Measurements from ENCODE around the gene TSPAN33. TPM values are rescaled to one million over a fixed set of nuclear protein-coding genes. Genes with fewer than 3 reads are reported as not detected.

Gene TSPAN33
- polyA plus RNA-seq, 1 of the 3 experiments (the other 2 are of a cell fraction), result 6.9 TPM

DNA sequence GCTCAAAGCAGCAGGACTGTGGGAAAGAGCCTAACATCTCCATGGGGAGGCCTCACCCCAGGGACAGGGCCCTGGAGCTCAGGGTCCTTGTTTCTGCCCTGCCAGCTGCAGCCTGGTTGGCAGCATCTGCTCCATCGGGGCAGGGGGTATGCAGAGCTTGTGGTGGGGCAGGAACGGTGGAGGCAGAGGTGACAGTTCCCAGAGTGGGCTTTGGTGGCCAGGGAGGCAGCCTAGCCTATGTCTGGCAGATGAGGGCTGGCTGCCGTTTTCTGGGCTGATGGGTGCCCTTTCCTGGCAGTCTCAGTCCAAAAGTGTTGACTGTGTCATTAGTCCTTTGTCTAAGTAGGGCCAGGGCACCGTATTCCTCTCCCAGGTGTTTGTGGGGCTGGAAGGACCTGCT lies 68.1 kb downstream of the TSPAN33 start:
- Histone ChIP-seq H3F3A (replicated peaks; ENCODE audit: insufficient read depth) (no peaks in the 10 kb centered on the region), H4K20me1 (ENCODE audit: insufficient read depth) (no peaks in the 10 kb centered on the region), H3K27me3 (ENCODE audit: insufficient read depth) (no peaks in the 10 kb centered on the region), H3K27ac (ENCODE audit: low read depth in 2 of 2, low read length in 1 of 2) (no peak overlapping the region), H3K4me3 (ENCODE audit: low read depth in 2 of 2, low read length in 1 of 2) (no peak overlapping the region), H3K4me2 (no peak overlapping the region), H3K9me2 (no peaks in the 10 kb centered on the region), H3K9me3 (no peaks in the 10 kb centered on the region), H2AFZ (ENCODE audit: low read depth) (no peak overlapping the region), H3K79me2 (ENCODE audit: insufficient read depth) (no peaks in the 10 kb centered on the region), H3K36me3 (replicated peaks in 1 of 2; ENCODE audit: control insufficient read depth in 1 of 2, insufficient read depth in 2 of 2, low read length in 1 of 2) (peaks cover 14 to 28% of the 10 kb centered on the region in 2 experiments), H3K9ac (no peak overlapping the region), H3K4me1 (ENCODE audit: control insufficient read depth in 1 of 2, insufficient read depth in 2 of 2, low read depth in 1 of 2, low read length in 1 of 2) (peaks cover 0 to 6% of the 10 kb centered on the region in 2 experiments; a peak in 1 of 4 replicates)
- 91% methylated on average over 4 of the region's 4 CpGs for WGBS (ENCODE audit: low lambda C conversion rate)
- TF ChIP-seq RCOR1 (IDR thresholded peaks at IDR 0.05; ENCODE audit: low read length) (no peak), SIN3A (IDR thresholded peaks at IDR 0.05; ENCODE audit: borderline replicate concordance, low read depth, low read length) (no peak), FOXM1 (IDR thresholded peaks at IDR 0.05; ENCODE audit: low read depth) (no peak), JUND (IDR thresholded peaks at IDR 0.05) (no peak), CHD2 (IDR thresholded peaks at IDR 0.05; ENCODE audit: low read length, partially characterized antibody) (no peak), ELF1 (IDR thresholded peaks at IDR 0.05) (no peak), EP300 (IDR thresholded peaks at IDR 0.05; ENCODE audit: borderline replicate concordance in 1 of 2, low read depth in 1 of 2, low read length in 1 of 2) (no peak)
- TF ChIP-seq, protein P1, sequence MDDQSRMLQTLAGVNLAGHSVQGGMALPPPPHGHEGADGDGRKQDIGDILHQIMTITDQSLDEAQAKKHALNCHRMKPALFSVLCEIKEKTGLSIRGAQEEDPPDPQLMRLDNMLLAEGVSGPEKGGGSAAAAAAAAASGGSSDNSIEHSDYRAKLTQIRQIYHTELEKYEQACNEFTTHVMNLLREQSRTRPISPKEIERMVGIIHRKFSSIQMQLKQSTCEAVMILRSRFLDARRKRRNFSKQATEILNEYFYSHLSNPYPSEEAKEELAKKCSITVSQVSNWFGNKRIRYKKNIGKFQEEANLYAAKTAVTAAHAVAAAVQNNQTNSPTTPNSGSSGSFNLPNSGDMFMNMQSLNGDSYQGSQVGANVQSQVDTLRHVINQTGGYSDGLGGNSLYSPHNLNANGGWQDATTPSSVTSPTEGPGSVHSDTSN (IDR thresholded peaks at IDR 0.05), result no peak
- TF ChIP-seq, protein P2, sequence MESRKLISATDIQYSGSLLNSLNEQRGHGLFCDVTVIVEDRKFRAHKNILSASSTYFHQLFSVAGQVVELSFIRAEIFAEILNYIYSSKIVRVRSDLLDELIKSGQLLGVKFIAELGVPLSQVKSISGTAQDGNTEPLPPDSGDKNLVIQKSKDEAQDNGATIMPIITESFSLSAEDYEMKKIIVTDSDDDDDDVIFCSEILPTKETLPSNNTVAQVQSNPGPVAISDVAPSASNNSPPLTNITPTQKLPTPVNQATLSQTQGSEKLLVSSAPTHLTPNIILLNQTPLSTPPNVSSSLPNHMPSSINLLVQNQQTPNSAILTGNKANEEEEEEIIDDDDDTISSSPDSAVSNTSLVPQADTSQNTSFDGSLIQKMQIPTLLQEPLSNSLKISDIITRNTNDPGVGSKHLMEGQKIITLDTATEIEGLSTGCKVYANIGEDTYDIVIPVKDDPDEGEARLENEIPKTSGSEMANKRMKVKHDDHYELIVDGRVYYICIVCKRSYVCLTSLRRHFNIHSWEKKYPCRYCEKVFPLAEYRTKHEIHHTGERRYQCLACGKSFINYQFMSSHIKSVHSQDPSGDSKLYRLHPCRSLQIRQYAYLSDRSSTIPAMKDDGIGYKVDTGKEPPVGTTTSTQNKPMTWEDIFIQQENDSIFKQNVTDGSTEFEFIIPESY (IDR thresholded peaks at IDR 0.05; ENCODE audit: borderline replicate concordance, low read depth), result no peak
- POLR2A ChIA-PET, result no interaction called here
- no peak for DNase-seq
- CTCF ChIA-PET, result interaction anchor here (0.6 to 14.2 kb wide), 13 partner anchors 13 to 431 kb away, joined by 3 to 385 read pairs (median 8); no protein-coding TSS in a partner anchor

DNA sequence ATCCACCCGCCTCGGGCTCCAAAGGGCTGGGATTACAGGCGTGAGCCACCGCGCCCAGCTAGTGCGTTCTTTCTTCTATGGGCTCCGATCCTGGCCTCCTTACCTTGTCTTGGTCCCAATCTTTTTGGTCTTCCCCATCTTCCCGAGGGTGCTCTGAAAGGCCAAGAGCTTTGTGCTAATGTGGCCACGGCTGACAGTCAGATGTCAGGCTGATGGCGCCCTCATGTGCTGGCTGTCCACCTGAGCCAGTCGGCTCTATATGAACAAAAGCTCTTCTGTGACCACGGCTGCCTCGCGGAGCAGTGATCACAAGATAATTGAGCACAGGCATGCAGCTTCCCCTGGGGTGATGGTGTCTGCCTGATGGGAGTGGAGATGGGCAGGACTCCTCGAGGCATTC lies 69.3 kb downstream of the TSPAN33 start:
- H3K4me2 ChIP-seq, result no peak overlapping the region
- CTCF ChIA-PET, result interaction anchor here (0.5 to 14.2 kb wide), 43 partner anchors 8 to 431 kb away, joined by 3 to 385 read pairs (median 4); partner anchors contain the start of genes AHCYL2 and SMO
- H3K4me3 ChIP-seq (ENCODE audit: low read depth in 2 of 2, low read length in 1 of 2), result no peak overlapping the region
- H3K79me2 ChIP-seq (ENCODE audit: insufficient read depth), result no peaks in the 10 kb centered on the region
- peak; percentile 81 for DNase-seq
- no peaks in the 10 kb centered on the region for H3K9me2 ChIP-seq
- WGBS (ENCODE audit: low lambda C conversion rate), result 75% methylated on average over 14 of the region's 15 CpGs
- H2AFZ ChIP-seq (ENCODE audit: low read depth), result no peak overlapping the region
- no peak overlapping the region; a peak in 1 of 4 replicates for H3K27ac ChIP-seq (ENCODE audit: low read depth in 2 of 2, low read length in 1 of 2)
- H3F3A ChIP-seq (replicated peaks; ENCODE audit: insufficient read depth), result no peaks in the 10 kb centered on the region
- H3K4me1 ChIP-seq (ENCODE audit: control insufficient read depth in 1 of 2, insufficient read depth in 2 of 2, low read depth in 1 of 2, low read length in 1 of 2), result peaks cover 0 to 7% of the 10 kb centered on the region in 2 experiments; a peak in 1 of 4 replicates
- no peaks in the 10 kb centered on the region for H3K27me3 ChIP-seq (ENCODE audit: insufficient read depth)
- H3K9me3 ChIP-seq, result no peaks in the 10 kb centered on the region
- H4K20me1 ChIP-seq (ENCODE audit: insufficient read depth), result no peaks in the 10 kb centered on the region
- H3K36me3 ChIP-seq (replicated peaks in 1 of 2; ENCODE audit: control insufficient read depth in 1 of 2, insufficient read depth in 2 of 2, low read length in 1 of 2), result peaks cover 14 to 24% of the 10 kb centered on the region in 2 experiments
- POLR2A ChIA-PET, result interaction anchor here (1.1 to 1.2 kb wide), 3 partner anchors 50 to 159 kb away, joined by 3 to 6 read pairs (median 3); partner anchors contain the start of gene TNPO3
- H3K9ac ChIP-seq, result no peak overlapping the region
- TF ChIP-seq RCOR1 (IDR thresholded peaks at IDR 0.05; ENCODE audit: low read length) (peak; percentile 90), CHD2 (IDR thresholded peaks at IDR 0.05; ENCODE audit: low read length, partially characterized antibody) (peak; percentile 54), SIN3A (IDR thresholded peaks at IDR 0.05; ENCODE audit: borderline replicate concordance, low read depth, low read length) (no peak), EP300 (IDR thresholded peaks at IDR 0.05; ENCODE audit: borderline replicate concordance in 1 of 2, low read depth in 1 of 2, low read length in 1 of 2) (no peak), EZH2phosphoT487 (IDR thresholded peaks at IDR 0.05; ENCODE audit: borderline replicate concordance, low read depth) (no peak), SMC3 (IDR thresholded peaks at IDR 0.05; ENCODE audit: low read depth, low read length) (peak; percentile 34; the same call in 1 of the 2 replicates), TEAD4 (IDR thresholded peaks at IDR 0.05; ENCODE audit: borderline replicate concordance, insufficient read depth) (no peak), GATA2 (CRISPR knock-in tag; IDR thresholded peaks at IDR 0.05) (peak; percentile 83), TAF1 (IDR thresholded peaks at IDR 0.05; ENCODE audit: borderline replicate concordance, low read depth, low read length) (no peak), RAD21 (IDR thresholded peaks at IDR 0.05; ENCODE audit: low read length) (peak; percentile 73), MXI1 (IDR thresholded peaks at IDR 0.05; ENCODE audit: low read depth, low read length) (peak; percentile 73; the same call in 1 of the 2 replicates)
- TF ChIP-seq, protein P2 (IDR thresholded peaks at IDR 0.05; ENCODE audit: borderline replicate concordance, low read depth), result no peak
- TF ChIP-seq, protein P1 (IDR thresholded peaks at IDR 0.05), result no peak
